Coronary artery (tissue), 2 donors: ENCODE results near the gene RAB43.
"Not testable (repeated sequence)": the region's sequence is repeated elsewhere in the genome, so short reads cannot be mapped to it uniquely, and the experiment has no call there.

Source experiments
- DNase-seq: peaks from one replicate; pipeline ENCODE4 v3.0.0-alpha.2; 2017; ENCODE audit warnings: low spot score
- H3K27ac ChIP-seq, 2 donors: fragments of 200-600 bp; sonication (generic); one replicate each; pipeline ENCODE4 v1.5.1; 2016 to 2019
- H3K4me3 ChIP-seq: fragments of 200-600 bp; sonication (generic); 2 replicates; pipeline ENCODE4 v1.5.1; 2016; ENCODE audit warnings: mild to moderate bottlenecking, moderate library complexity
- TF ChIP-seq, protein P1 (sequence below): fragments of 200-600 bp; sonication (generic); IDR thresholded peaks from one replicate; pipeline ENCODE4 v1.5.1; 2019; ENCODE audit warnings: antibody characterized with exemption

RAB43 gene

DNA sequence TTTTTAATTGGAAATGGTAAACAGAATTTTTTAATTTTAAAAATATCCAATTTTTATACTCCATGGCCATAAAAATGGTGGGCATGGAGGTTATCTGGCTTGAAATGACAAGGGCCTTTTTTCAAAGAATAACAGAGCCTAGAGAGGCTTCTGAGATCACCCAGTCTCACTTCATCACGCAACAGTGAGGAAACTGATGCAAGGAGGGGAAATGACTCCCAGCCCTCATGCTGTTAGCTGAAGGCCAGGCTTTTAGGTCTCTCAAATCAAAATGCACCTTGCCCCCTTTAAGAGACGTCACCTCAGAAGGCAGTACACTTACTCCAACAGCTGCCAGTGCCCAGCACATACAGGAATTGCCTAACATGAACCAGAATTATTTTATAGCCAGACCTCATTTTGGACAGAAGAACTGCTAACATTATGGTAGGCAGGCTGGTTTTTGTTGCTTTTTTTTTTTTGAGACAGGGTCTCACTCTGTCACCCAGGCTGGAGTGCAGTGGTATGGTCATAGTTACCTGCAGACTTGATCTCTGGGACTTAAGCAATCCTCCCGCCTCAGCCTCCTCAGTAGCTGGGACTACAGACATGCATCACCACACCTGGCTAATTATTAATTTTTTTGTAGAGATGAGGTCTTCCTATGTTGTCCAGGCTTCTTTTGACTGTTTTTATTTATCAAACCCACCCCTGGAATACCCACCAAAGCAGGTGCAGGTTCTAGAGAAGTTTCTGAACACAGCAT, 9.1 kb downstream of the RAB43 start:
- no peak overlapping the region for H3K4me3 ChIP-seq
- no peak for DNase-seq
- no peak overlapping the region for H3K27ac ChIP-seq
- TF ChIP-seq, protein P1, sequence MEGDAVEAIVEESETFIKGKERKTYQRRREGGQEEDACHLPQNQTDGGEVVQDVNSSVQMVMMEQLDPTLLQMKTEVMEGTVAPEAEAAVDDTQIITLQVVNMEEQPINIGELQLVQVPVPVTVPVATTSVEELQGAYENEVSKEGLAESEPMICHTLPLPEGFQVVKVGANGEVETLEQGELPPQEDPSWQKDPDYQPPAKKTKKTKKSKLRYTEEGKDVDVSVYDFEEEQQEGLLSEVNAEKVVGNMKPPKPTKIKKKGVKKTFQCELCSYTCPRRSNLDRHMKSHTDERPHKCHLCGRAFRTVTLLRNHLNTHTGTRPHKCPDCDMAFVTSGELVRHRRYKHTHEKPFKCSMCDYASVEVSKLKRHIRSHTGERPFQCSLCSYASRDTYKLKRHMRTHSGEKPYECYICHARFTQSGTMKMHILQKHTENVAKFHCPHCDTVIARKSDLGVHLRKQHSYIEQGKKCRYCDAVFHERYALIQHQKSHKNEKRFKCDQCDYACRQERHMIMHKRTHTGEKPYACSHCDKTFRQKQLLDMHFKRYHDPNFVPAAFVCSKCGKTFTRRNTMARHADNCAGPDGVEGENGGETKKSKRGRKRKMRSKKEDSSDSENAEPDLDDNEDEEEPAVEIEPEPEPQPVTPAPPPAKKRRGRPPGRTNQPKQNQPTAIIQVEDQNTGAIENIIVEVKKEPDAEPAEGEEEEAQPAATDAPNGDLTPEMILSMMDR = no peak

DNA sequence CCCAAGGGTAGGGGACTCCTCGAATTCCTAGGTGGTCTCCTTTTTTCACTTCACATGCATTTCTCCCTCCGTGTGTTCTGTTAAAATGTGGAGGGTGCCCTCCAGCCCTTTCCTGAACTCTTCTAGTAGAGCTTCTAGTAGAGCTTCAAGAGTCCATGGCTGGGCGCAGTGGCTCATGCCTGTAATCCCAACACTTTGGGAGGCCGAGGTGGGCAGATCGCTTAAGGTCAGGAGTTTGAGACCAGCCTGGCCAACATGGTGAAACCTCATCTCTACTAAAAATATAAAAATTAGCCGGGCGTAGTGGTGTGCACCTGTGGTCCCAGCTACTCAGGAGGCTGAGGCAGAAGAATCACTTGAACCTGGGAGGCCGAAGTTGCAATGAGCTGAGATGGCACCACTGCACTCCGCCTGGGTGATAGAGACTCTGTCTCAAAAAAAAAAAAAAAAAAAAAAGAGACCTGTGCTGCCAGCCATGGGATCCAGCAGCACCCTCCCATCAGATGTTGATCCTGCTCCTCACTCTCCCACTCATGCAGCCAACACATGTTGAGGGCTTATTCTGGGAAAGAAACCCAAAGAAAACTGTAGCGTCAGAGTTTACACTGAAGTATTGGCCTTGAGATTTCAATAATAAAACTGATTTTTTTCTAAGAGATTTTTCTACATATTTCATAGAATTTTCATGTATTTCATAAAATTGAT, 10.4 kb downstream of the RAB43 start:
- H3K27ac ChIP-seq, DNase-seq, H3K4me3 ChIP-seq: not testable (repeated sequence)

DNA sequence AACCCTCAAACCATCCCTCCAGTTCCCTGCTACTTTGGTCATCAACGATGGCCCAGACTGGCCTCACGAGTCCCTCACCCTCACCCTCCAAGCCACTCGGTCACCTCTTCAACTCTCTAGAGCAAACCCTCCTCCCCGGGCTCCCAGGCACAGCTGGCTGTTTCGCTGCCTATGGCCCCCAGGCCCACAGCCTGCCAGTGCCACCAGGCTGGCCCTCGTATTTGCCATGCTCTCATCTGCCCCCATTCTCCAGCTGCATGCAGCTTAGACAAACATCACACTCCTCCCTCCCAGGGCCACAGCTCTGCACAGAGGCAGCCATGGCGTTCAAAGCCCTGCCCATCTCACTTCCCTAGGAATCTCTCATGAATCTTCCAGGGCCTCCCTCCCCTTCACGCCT, 13.8 kb downstream of the RAB43 start:
- TF ChIP-seq, protein P1 = no peak
- no peak for DNase-seq

DNA sequence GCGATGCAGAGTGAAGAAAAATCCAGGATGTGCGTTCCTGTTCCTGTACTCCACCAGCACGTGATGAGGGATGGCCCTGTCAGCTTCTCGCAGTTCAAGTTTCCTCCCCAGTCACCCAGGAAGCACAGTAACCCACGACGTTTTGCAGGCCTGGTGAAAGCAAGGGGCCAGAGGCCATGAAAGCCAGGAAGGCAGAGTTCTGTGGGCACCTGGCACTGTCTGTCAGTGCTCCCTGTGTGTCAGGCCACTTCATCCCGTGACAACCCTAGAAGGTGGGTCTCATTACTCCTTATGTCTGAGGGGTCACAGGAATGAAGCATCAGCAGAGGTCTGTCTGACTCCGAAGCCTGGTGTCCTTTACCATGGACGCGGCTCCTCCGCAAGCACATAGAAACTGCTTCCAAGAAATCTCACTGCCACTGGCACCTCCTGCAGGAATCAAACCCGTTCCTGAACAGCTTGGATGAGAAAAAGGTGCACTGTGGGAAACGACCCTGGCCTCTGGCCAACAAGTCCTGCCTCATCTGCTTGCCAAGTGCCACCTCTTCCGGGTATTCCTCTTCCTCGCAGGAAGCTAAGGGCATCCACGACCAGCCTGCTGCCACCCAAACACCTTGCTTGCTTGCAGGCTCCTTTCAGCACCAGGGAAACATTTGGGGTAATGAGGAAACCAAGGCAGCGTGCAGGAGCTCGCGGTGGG, 14.6 kb downstream of the RAB43 start:
- no peak overlapping the region for H3K4me3 ChIP-seq
- no peak overlapping the region for H3K27ac ChIP-seq
- no peak for DNase-seq
- TF ChIP-seq, protein P1 = no peak

More for the DNA sequence above, 13.8 kb downstream of the RAB43 start:
- H3K27ac ChIP-seq = no peak overlapping the region
- H3K4me3 ChIP-seq = no peak overlapping the region

DNA sequence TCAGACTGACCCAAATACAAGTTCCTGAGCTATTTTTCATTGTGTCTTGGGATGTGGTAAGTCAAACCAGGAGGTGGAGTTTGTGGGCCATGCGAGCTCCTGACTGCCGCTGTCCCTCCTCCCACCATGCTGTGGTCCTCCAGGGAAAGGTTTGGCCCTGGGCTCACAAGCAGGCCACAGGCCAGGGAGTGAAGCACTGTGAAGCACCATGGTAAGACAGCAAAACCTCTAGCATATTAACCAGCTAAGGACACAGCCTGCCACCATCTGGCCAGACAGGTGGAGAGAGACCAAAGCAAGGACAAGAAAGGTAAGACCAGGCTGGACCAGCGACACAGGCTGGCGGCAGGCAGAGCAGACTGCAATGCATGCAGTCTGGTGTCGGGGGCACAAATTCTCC, 15.3 kb downstream of the RAB43 start:
- Histone ChIP-seq H3K27ac (no peak overlapping the region), H3K4me3 (no peak overlapping the region)
- TF ChIP-seq, protein P1 = no peak
- DNase-seq = no peak

DNA sequence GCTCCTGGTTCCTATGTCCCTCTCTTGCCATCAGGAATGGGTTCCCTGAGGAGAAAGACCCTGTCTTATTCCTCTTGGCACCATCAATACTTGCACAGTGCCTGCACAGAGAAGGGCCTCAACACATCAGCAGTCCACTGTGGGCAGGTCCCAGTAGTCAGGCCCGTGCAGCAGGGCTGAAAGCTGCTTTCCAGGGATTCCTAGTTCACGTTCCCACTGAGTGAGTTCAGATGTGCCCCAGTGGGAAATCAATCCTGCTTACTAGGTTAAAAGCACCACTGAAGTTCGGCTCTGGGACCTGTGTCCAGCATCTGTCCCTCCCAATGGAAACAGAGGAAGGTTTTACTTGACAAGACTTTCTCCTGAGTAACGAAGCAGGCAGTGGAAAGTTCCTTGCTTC, 15.7 kb downstream of the RAB43 start:
- TF ChIP-seq, protein P1 = no peak
- no peak overlapping the region for H3K4me3 ChIP-seq
- no peak overlapping the region for H3K27ac ChIP-seq
- no peak for DNase-seq

DNA sequence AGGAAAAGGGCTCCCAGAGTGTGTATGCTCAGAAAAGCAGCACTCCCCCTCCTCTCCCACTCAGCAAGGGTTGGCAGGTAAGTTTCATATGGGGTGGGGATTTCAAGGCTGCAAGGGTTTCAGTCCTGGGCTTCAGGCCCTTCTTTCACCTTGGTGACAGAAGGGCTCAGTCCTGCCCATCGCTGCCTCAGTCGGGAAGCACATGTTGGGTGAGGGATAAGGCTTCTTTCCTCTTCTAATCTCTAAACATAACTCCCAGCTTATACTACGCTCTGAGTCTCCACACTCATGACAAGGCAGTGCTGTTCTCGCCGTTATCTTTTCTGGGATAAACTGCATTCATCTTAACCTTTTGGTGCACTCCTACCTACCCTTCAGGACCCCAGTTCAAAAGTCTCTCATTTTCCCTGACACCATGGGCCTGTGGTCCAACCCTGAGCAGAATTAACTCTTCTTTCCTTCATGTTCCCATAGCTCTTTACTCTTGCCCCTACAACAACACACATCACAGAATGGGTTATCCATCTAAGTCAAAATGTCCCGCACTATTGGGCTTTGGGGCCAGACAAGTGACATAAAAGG, 17.0 kb downstream of the RAB43 start:
- no peak overlapping the region for H3K27ac ChIP-seq
- H3K4me3 ChIP-seq = no peak overlapping the region
- DNase-seq = no peak
- TF ChIP-seq, protein P1 = no peak
